ENCODE measurements around the gene LRRK2.

The LRRK2 gene

GRCh38 chr12:40224439-40225291 is at the start of gene LRRK2:
Gene LRRK2 (plus strand): TSS chr12:40224997. CDS start chr12:40225132, 135 bp downstream.
- peak within 1 kb of the TSS; percentile 58 for H3K4me3 ChIP-seq (ENCODE audit: low read depth, low read length)

DNA sequence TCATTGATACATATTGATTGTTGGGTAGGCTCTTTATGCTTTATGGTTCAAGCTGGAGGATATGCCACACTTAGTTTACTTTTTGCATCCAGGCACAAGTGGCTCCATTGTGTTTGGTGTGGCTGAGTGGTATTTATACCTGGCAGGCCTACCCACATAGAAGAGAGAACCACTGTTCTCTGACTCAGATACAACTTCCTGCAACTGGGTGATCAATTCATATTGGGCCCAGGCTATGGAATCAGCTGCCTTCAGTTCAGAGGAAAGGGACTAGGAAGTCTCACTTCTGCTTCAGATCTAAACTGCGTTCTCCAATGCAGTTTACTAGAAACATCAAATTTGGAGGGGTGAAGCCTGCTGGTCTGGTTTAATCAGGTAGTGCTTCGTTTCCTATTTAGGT is 49.8 kb upstream of the LRRK2 start:
- no peak overlapping the region for H3K4me3 ChIP-seq (ENCODE audit: low read depth, low read length)

DNA sequence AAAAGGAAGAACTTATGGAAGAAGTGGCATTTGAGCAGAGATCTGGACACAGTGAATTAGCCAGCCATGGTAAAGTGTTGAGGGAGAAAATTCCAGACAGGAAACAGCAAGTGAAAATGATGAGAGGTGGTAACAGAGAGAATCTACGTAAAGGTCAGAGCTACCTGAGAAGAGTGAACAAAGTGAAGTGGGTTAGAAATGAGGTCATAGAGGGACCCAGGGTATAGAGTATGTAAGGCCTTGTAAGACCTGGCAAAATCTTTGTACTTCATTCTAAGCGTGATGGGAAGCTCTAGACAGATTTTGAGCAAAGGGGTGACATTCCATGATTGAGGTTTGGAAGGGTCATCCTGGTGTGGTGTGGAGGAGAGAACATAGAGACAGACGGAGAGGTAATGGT is 49.3 kb upstream of the LRRK2 start:
- H3K4me3 ChIP-seq (ENCODE audit: low read depth, low read length) = no peak overlapping the region

DNA sequence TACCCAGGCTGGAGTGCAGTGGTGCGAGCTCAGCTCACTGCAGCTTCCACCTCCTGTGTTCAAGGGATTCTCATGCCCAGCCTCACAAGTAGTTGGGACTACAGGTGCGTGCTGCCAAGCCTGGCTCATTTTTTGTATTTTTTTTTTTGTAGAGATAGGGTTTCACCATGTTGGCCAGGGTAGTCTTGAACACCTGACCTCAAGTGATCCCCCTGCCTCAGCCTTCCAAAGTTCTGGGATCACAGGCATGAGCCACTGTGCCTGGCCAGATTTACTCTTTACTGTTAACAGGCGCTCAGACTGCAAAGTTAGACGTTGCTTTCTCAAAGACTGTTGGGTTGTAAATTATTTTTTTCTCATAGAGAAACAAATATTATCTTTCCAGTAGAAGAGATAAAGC is 46.1 kb upstream of the LRRK2 start:
- H3K4me3 ChIP-seq (ENCODE audit: low read depth, low read length) = no peak overlapping the region

GRCh38 chr12:40181490-40181889 is 43.3 kb upstream of the LRRK2 start:
- H3K4me3 ChIP-seq (ENCODE audit: low read depth, low read length) = no peak overlapping the region

- no peak overlapping the region for H3K4me3 ChIP-seq (ENCODE audit: low read depth, low read length)
Observed at GRCh38 chr12:40183715-40184114, 41.1 kb upstream of the LRRK2 start.

DNA sequence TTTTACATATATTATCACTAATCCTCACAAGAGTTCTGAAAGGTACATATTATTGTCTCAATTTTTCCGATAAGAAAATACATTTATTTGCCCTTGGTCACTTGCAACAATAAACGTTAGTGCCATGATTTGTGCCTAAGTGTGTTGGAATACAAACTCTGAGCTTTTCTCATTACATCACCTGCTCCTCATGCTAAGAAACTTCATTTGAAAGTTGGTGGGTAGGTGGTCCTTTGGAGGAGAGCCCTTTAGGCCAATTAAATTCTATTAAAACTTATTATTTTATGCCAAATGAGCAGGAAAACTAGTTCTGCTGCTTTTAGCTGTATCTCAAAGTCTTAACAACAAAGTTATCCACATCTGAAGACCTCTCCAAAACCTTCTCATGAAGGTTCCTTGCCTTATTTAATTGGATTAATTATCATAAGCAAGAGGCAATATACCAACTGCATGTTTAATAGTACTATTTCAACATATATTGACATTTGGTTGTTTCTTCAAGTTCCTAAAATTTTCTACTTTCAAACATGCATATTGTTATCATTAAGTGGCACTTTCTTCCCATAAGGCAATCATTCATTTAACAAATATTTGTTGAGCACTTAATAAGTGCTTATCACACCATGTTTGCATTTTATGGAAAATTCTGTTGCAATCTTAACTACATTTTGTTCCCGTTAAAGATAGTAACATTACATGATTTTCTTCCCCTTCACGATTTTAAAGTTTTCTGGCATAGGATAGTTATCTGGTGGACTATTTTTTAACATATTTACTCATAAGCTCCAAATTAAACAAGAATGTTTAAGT is 40.1 kb upstream of the LRRK2 start:
- H3K4me3 ChIP-seq (ENCODE audit: low read depth, low read length) = no peak overlapping the region

DNA sequence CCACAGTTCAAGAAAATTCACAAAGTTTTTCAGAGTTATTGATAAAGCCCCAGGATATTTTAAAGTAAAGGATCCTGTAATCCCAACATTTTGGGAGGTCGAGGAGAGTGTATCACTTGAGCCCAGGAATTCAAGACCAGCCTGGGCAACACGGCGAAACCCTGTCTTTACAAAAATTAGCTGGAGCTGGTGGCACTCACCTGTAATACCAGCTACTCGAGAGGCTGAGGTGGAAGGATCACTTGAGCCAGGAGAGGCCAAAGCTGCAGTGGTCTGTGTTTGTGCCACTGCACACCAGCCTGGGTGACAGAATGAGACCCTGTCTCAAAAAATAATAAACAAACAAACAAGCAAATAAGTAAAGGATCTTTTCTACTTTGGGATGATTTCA is 39.5 kb upstream of the LRRK2 start:
- H3K4me3 ChIP-seq (ENCODE audit: low read depth, low read length) = no peak overlapping the region

DNA sequence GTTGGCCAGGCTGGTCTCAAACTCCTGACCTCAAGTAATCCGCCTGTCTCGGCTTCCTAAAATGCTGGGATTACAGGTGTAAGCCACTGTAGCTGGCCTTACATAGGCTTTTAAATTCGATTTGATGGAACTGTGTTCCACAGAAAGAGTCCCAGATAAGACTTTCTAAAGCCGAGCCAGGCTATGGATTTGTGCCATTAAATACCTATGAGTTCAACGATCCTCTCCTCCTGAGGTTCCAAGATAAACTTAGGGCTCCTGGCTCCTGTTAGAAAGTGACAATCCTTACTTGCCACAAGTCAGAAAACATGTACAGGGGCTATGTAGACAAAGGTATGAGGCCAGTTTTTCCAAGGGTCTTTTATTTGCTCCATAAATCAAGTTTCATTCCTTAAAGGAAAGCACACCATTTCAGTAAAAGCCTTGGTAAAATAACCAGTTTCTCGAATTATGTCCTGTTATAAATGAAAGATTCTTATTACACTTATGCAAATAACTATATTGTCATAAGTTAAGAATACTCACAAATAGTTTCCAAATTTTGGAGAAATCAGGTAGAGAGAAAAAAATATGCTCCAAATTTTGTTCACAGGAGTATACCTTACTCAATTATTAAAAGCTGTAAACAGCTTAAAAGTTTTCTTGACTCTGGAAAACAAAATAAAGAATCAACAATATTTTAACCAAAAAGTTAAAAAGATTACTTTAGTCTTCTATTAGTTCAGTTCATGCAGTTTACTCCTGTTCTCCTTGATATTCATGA is 36.1 kb upstream of the LRRK2 start:
- H3K4me3 ChIP-seq (ENCODE audit: low read depth, low read length) = no peak overlapping the region

DNA sequence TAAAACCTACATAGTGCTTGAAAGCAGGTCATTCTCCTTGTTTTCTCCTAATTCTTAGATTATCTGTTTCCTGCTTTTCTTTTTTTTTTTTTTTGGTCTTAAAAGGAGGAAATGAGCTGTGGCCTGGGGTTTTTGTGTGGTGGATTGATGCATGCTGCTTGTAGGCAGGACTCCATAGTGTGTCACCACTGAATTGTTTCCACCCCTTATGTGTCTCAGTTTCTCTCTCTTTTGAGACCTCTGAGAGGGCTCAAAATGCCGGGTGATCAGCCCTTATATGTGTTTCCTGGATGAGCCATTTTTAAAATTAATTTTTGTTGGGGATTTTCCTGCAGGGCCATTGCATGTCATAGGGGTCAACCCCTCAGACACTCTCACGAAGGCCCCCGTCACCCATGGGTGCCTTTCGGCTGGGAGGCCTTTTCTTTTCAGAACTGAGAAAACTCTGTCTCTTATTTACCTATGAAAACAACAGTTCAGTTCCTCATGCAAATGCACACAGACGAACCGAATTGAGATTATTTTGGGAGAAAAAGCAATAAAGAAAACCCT is 32.0 kb upstream of the LRRK2 start:
- no peak overlapping the region for H3K4me3 ChIP-seq (ENCODE audit: low read depth, low read length)

DNA sequence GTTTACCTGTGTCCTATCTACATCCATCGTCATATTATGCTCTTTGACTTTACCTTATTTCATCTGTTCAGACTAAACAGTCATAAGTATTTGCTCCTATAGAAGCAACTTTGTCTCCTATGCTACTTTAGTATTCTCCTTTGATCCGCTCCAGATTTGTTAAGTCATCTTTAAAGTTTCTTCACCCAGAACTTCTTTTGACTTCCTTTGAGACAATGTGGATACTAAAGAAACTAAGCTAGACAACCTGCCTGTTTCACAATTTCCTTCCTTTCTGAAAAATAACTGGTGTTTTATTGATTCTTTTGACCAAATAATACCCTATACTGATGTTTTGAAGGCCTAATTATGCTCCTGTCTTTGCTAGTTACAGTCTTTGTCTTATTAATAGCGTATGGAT is 30.0 kb upstream of the LRRK2 start:
- H3K4me3 ChIP-seq (ENCODE audit: low read depth, low read length) = no peak overlapping the region

DNA sequence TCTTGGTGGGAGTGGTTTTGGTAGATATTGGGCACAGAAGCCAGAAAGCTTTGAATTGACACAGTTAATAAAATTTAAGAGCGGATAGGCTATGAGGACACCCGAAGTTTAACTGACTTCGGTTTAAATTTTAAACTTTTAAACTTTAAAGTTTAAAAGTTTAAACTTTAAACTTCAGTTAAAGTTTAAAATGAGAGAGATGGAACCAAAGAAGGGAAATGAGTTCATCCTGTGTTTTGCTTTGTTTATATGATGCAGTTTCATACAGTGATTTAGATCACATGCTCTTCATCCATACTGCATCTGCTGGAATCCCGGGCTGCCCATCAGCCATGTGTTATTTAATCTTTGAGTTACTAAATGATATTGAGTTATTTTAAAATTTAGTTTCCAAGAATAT is 27.2 kb upstream of the LRRK2 start:
- H3K4me3 ChIP-seq (ENCODE audit: low read depth, low read length) = no peak overlapping the region

GRCh38 chr12:40198601-40199000 is 26.2 kb upstream of the LRRK2 start:
- no peak overlapping the region for H3K4me3 ChIP-seq (ENCODE audit: low read depth, low read length)

GRCh38 chr12:40202095-40203059 is 22.4 kb upstream of the LRRK2 start:
- H3K4me3 ChIP-seq (ENCODE audit: low read depth, low read length) = no peak overlapping the region

DNA sequence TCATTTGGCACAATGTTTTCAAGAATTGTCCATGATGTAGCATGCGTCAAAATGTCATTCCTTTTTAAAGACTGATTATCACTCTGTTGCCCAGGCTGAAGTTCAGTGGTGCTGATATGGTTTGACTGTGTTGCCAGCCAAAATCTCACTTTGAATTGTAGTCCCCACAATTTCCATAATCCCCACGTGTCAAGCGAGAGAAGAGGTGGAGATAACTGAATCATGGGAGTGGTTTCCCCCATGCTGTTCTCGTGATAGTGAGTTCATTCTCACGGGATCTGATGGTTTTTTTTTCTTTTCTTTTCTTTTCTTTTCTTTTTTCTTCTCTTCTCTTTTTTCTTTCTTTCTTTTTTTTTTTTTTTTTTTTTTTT is 21.8 kb upstream of the LRRK2 start:
- no peak overlapping the region for H3K4me3 ChIP-seq (ENCODE audit: low read depth, low read length)

DNA sequence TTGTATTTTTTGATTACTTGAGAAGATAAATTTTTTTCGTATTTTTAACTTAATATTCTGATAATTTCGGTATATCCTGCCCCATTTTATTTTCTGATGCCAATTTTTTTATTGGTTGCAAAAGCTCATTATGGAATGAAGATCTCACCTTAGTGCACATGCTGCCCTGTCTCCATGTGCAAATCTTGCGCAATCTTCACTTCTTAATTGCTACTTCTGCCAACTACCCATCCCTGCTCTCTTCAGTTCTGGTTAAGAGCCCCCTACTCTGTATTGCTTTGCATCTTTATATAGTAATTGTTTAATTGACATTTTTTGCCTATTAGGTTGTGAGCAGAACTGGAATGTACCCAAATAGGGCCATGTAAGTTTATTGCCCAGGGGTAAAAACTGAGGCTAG is 20.5 kb upstream of the LRRK2 start:
- H3K4me3 ChIP-seq (ENCODE audit: low read depth, low read length) = no peak overlapping the region

- no peak overlapping the region for H3K4me3 ChIP-seq (ENCODE audit: low read depth, low read length)
Observed at GRCh38 chr12:40207551-40207950, 17.2 kb upstream of the LRRK2 start.

GRCh38 chr12:40208707-40209446 is 15.9 kb upstream of the LRRK2 start:
- no peak overlapping the region for H3K4me3 ChIP-seq (ENCODE audit: low read depth, low read length)

GRCh38 chr12:40209886-40210285 is 14.9 kb upstream of the LRRK2 start:
- H3K4me3 ChIP-seq (ENCODE audit: low read depth, low read length) = no peak overlapping the region

Data from iPS-11a (cell line).